ENCODE measurements around the gene MRRF.

GRCh38 chr9:122225312-122226141, 39.2 kb upstream of the MRRF start:
- no peak for TF ChIP-seq CTCF (conservative IDR thresholded peaks at IDR 0.05; ENCODE audit: low read length)
- no peak for TF ChIP-seq EZH2phosphoT487 (IDR thresholded peaks at IDR 0.05; ENCODE audit: borderline replicate concordance)
